H1 (cell line): ENCODE data around the gene TRAF4. TPM values are rescaled to one million over a fixed set of nuclear protein-coding genes. Genes with fewer than 3 reads are reported as not detected.

Source experiments
- CHD7 ChIP-seq: fragments of 300-600 bp; sonication (generic); IDR thresholded peaks from 2 replicates; pipeline ENCODE4 v1.7.1; 2012; ENCODE audit warnings: low read length, moderate library complexity, mild to moderate bottlenecking, inconsistent platforms; ENCODE audit not compliant: insufficient replicate concordance
- polyA plus RNA-seq, 7 experiments: library from polyadenylated mRNA; depleted of rRNA in 3 of 7; stranded (reverse) in 5 of 7; unstranded in 2 of 7; fragments of >200 nt in 5 of 7; fragments of 200-250 nt in 2 of 7; gene quantifications; 1 replicate in 5 of 7; 2 replicates in 1 of 7; 4 replicates in 1 of 7; pipeline versions ENCODE4 v1.2.1 to v1.2.3, GENCODE V29; 2011 to 2013; ENCODE audit warnings: missing spikeins in 2 of 7, mixed read lengths in 2 of 7
- total RNA-seq: library from RNA; stranded (reverse); fragmentation: NEBNext Ultra II Directional; extraction: Animal tissue kit (Norgen Biotek cat#: 25700); gene quantifications from 2 replicates; pipeline ENCODE4 v1.2.1, GENCODE V29; 2021

TRAF4 gene
- total and polyA plus RNA-seq, 2 of the 8 experiments (the other 6 are each of a cell fraction or from before 2014, with no cell fraction given): 167 to 170 TPM

GRCh38 chr17:28783161-28783560 is 39.4 kb downstream of the TRAF4 start (continued):
- TF ChIP-seq CHD7: no peak
